ENCODE results near the gene PON3. TPM values are rescaled to one million over a fixed set of nuclear protein-coding genes. Genes with fewer than 3 reads are reported as not detected.
A peak's percentile ranks its signal among the peaks of the same experiment; 100 is the strongest.

Gene PON3
- total RNA-seq, 2 donors from 2014 or later: not detected

DNA sequence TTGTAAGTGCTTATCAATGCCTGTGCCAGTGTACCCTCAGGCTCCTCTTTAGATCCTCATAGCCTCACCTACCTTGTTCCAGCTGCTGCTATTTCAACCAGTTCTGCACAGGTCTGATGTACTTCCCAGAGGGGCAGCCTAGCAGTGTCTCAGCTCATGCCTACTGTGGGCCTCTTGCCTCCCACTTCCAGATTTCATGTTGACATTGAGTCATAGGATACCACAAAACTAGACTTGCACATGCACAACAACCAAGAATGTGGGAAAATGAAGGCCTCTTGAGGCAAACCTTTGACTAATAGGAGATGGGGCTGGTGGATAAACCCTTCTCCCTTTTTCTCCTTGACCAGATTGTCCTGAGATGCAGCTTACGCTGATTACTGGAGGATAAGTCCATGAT is 31.0 kb downstream of the PON3 start:
- H3K36me3 Mint-ChIP-seq (ENCODE audit: low read depth): no peaks in the 10 kb centered on the region
- DNase-seq: no peak
- H3K9me3 ChIP-seq (ENCODE audit: control insufficient read depth, low read length, poor library complexity, severe bottlenecking): no peaks in the 10 kb centered on the region
- H3K27ac Mint-ChIP-seq: no peak overlapping the region
- no peaks in the 10 kb centered on the region for H3K4me1 Mint-ChIP-seq
- no peak for ATAC-seq
- no peak overlapping the region for H3K4me3 Mint-ChIP-seq
- H3K27me3 Mint-ChIP-seq: peaks cover 23% of the 10 kb centered on the region

DNA sequence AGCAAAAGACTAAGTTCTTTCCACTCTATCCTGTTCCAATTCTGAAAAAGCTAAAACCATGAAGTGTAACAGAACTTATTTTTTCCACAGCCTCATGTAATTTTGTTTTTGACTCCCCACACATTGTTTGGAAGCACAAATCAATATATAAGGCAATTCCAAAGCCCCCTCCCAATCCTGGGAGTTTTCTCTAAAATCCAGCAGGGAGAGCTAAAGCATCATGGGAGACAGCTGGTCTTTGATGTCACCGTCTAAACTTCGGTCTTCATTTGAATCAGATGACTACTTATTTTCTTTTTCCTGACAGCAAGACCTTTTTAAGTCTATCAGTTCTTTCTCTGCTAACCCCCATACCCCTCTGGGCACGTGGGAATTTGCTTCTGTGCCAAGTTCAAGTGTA is 38.6 kb downstream of the PON3 start:
- H3K4me1 Mint-ChIP-seq: no peaks in the 10 kb centered on the region
- peaks cover 2% of the 10 kb centered on the region for H3K36me3 Mint-ChIP-seq (ENCODE audit: low read depth)
- no peaks in the 10 kb centered on the region for H3K9me3 ChIP-seq (ENCODE audit: control insufficient read depth, low read length, poor library complexity, severe bottlenecking)
- no peak overlapping the region for H3K27ac Mint-ChIP-seq
- no peak for DNase-seq
- peaks cover 5% of the 10 kb centered on the region for H3K27me3 Mint-ChIP-seq
- H3K4me3 Mint-ChIP-seq: no peak overlapping the region
- ATAC-seq: no peak

DNA sequence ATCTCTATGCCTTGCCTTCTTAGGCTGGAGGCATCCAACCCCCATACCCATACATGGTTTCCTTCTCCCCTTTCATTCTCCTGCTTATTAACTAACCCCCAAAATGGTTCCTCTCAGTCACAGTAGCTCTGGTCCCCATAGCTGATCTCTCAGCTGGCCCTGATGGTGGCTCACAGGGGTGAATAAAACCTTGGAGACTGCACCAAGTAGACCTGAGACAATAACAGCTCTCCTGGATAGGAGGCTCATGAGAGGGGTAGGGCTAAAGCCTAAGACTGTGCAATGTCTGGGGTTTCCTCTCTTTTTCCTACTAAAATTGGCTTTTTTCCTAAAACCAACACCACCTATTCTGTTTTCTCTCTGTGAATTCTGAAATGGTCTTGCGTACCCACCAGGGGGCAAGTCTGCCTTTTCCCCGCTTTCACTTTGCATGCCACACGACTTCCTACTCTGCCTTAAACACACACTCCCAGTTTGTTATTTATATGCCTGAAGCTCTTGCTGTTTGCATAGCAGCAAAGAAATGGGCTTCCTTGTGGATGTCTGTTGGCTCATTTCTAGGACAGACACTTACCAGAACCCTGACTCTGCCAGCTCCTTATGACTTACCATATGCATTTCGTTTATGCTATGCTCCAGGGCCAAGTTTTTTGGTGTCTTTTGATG is 53.4 kb downstream of the PON3 start:
- Mint-ChIP-seq H3K36me3 (ENCODE audit: low read depth) (no peaks in the 10 kb centered on the region), H3K4me1 (no peaks in the 10 kb centered on the region), H3K4me3 (no peak overlapping the region), H3K27ac (no peak overlapping the region), H3K27me3 (peaks cover 10% of the 10 kb centered on the region)
- no peak for DNase-seq
- ATAC-seq: no peak
- no peaks in the 10 kb centered on the region for H3K9me3 ChIP-seq (ENCODE audit: control insufficient read depth, low read length, poor library complexity, severe bottlenecking)

DNA sequence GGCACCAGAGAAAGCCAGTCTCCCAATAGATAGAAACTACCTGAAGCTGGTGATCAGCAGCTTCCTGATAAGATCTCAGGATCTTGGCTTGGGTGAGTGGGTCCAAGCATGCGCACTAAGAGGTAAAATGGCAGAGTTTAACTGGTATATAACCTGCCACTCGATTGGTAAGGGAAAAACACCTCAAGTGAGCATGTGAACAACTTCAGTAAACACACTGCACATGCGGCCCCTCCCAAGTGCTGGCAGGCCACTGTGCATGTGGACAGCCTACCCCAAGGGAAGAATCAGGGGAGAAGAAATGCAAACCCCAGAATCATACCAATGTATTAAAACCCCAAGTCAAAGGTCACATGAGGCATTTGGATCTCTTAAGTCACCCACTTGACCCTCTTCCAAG is 54.1 kb downstream of the PON3 start:
- peaks cover 10% of the 10 kb centered on the region for H3K27me3 Mint-ChIP-seq
- H3K36me3 Mint-ChIP-seq (ENCODE audit: low read depth): no peaks in the 10 kb centered on the region
- DNase-seq (no peak), ATAC-seq (no peak)
- H3K9me3 ChIP-seq (ENCODE audit: control insufficient read depth, low read length, poor library complexity, severe bottlenecking): no peaks in the 10 kb centered on the region
- H3K4me3 Mint-ChIP-seq: no peak overlapping the region
- H3K27ac Mint-ChIP-seq: no peak overlapping the region
- no peaks in the 10 kb centered on the region for H3K4me1 Mint-ChIP-seq

DNA sequence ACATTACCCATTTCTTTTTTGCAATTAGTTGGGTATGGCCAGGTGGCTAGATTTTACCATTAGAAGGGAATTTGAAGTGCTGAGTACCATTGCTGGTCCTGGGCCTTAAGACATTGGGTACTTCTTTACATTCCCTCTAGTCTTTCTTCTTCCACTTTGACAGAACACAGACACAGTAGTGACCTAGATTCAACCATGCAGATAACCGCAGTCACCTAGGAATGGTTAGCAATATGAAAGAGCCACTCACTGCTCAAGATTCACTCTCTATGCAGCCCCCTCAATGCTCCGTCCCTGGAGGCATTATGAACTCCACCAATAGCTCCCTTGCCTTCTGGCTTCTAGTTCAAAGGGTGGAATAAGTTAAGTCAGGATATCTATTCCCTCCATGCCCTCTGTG is 55.7 kb downstream of the PON3 start:
- no peaks in the 10 kb centered on the region for H3K4me1 Mint-ChIP-seq
- ATAC-seq (no peak), DNase-seq (no peak)
- no peaks in the 10 kb centered on the region for H3K9me3 ChIP-seq (ENCODE audit: control insufficient read depth, low read length, poor library complexity, severe bottlenecking)
- H3K27ac Mint-ChIP-seq: no peak overlapping the region
- H3K4me3 Mint-ChIP-seq: no peak overlapping the region
- peaks cover 10% of the 10 kb centered on the region for H3K27me3 Mint-ChIP-seq
- no peaks in the 10 kb centered on the region for H3K36me3 Mint-ChIP-seq (ENCODE audit: low read depth)

DNA sequence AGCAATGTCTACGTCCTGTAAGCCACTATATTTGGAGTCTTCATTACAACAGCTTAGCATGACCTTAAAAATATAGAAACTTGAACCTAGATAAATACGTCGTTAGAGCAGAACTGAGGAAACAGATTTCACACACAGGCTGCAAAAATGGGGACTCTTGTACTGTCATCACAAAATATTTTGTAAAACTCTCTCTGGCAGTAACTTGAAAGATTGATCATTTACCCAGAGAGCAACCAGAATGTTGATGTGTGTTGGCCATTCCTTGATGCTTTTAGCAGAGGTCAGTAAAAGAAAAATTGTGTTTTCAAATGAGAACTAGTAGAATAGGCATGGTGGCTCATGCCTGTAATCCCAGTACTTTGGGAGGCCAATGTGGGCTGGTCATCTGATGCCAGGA is 57.3 kb downstream of the PON3 start:
- H3K27me3 Mint-ChIP-seq: peaks cover 10% of the 10 kb centered on the region
- DNase-seq (no peak), ATAC-seq (no peak)
- H3K27ac Mint-ChIP-seq: no peak overlapping the region
- H3K4me3 Mint-ChIP-seq: no peak overlapping the region
- no peaks in the 10 kb centered on the region for H3K9me3 ChIP-seq (ENCODE audit: control insufficient read depth, low read length, poor library complexity, severe bottlenecking)
- peaks cover 2% of the 10 kb centered on the region for H3K4me1 Mint-ChIP-seq
- H3K36me3 Mint-ChIP-seq (ENCODE audit: low read depth): no peaks in the 10 kb centered on the region

DNA sequence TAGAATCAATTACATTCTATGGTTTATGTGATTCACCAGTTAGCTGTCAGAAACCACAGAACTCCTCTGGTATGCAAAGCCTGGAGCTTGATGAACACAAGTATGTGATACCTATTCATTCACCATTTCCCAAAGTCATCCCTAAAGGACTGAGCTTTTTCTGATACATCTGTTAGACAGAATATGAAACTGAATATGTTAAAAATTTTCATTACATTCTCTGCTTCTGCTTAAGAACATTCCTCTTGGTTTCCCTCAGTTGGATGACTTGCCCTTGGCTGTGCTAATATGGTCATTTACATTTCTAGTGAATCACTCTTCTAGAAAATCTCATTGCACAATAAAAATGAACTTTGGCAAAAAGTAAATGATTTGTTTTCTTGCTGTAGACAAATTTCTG is 61.1 kb downstream of the PON3 start:
- Mint-ChIP-seq H3K36me3 (ENCODE audit: low read depth) (peaks cover 2% of the 10 kb centered on the region), H3K27me3 (no peaks in the 10 kb centered on the region), H3K4me3 (no peak overlapping the region), H3K27ac (no peak overlapping the region), H3K4me1 (peaks cover 10% of the 10 kb centered on the region)
- no peak for ATAC-seq
- no peaks in the 10 kb centered on the region for H3K9me3 ChIP-seq (ENCODE audit: control insufficient read depth, low read length, poor library complexity, severe bottlenecking)
- no peak for DNase-seq

DNA sequence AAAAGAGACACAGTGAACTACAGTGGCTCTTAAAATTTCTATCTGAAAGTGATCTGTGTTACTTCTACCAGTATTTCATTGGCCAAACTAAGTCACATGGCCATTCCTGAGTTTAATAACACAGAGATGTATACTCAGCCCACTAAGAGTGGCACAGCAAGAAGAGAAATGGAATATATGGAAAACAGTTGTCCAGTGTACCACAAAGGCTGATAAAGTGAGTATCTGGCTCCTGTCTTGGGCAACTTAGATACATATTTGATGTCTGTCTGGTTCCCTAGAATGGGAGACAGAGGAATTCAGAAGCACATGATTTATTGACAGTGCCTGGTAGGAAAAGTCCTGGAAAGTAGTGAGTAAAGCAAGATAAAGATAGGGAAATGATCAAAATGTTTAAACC is 61.7 kb downstream of the PON3 start:
- Mint-ChIP-seq H3K27ac (no peak overlapping the region), H3K4me3 (no peak overlapping the region), H3K27me3 (peaks cover under 1% of the 10 kb centered on the region), H3K4me1 (peaks cover 12% of the 10 kb centered on the region), H3K36me3 (ENCODE audit: low read depth) (peaks cover 2% of the 10 kb centered on the region)
- no peak for ATAC-seq
- no peak for DNase-seq
- H3K9me3 ChIP-seq (ENCODE audit: control insufficient read depth, low read length, poor library complexity, severe bottlenecking): no peaks in the 10 kb centered on the region

DNA sequence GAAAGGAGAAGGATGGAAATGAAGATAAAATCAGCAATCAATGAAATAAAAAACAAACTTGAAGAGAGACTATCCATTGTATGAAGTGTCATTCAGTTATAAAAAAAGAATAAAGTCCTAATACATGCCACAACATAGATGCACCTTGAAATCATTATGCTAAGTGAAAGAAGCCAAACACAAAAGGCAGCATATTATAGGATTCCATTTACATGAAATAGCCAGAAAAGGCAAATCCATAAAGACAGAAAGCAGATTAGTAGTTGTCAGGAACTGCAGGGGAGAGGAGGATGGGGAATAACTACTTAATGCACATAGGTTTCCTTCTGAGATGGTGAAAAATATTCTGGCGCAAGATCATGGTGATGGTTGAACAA is 65.2 kb downstream of the PON3 start:
- no peak for DNase-seq
- H3K9me3 ChIP-seq (ENCODE audit: control insufficient read depth, low read length, poor library complexity, severe bottlenecking): no peaks in the 10 kb centered on the region
- Mint-ChIP-seq H3K36me3 (ENCODE audit: low read depth) (peaks cover 4% of the 10 kb centered on the region), H3K4me3 (peak overlapping the region; percentile 91), H3K27me3 (peaks cover 5% of the 10 kb centered on the region), H3K27ac (peak overlapping the region; percentile 84), H3K4me1 (peaks cover 12% of the 10 kb centered on the region)
- no peak for ATAC-seq

DNA sequence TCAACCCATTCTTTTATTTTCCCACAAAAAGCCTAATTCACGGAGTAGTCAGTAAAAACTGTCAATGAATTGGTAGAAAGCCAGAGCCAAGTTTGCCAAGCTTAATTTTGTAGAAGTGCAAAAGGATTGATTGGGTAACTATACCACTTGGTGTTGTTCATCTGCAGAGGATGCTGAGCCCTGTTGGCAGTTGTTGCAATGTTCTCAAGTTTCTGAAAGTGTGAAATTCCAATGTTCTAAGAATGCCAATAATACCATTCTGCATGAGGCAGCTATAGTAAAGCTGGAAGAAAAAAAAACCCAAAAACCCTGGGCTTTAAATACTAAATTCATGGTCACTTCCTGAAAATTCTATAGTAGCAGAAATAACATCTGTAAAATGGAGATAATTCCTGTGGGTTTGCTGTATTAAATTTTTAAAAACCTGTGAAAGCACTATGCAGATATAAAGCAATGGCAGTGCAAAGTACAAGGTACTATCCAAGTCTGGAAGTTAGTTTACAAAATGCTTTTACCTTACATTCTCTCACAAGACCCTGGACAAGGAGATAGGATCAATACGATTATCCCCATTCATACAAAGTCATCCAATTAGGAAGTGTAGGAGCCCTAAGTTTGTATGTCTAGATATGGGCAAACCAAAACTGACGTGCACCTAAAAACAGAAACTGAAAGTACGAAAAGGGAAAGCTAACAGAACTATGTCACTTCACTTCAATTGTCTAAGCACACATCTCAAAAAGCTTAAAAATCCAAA is 65.8 kb downstream of the PON3 start:
- H3K4me3 Mint-ChIP-seq: peak overlapping the region; percentile 91
- peaks cover 12% of the 10 kb centered on the region for H3K4me1 Mint-ChIP-seq
- H3K9me3 ChIP-seq (ENCODE audit: control insufficient read depth, low read length, poor library complexity, severe bottlenecking): no peaks in the 10 kb centered on the region
- H3K27ac Mint-ChIP-seq: peak overlapping the region; percentile 84
- H3K36me3 Mint-ChIP-seq (ENCODE audit: low read depth): peaks cover 4% of the 10 kb centered on the region
- DNase-seq (no peak), ATAC-seq (peak; percentile 58)
- H3K27me3 Mint-ChIP-seq: peaks cover 8% of the 10 kb centered on the region

DNA sequence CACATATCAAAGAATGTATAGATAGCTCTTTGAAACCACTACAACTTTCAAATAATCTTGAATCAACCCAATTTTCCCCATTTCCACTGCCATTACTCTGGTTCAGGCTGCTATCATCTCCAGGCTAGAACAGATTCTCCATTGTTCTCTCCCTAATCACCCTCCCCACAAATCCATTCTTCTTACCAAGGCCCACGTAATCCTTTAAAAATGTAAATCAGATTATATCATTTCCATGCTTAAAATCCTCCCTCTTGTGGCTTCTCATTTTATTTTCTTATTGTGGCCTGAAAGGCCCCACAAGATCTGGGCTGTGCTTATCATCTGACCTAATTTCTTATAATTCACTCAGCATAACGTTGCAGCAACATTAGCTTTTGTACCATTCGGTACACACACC is 68.8 kb downstream of the PON3 start:
- H3K4me1 Mint-ChIP-seq: peaks cover 14% of the 10 kb centered on the region
- H3K27ac Mint-ChIP-seq: no peak overlapping the region
- DNase-seq (no peak), ATAC-seq (no peak)
- no peak overlapping the region for H3K4me3 Mint-ChIP-seq
- no peaks in the 10 kb centered on the region for H3K9me3 ChIP-seq (ENCODE audit: control insufficient read depth, low read length, poor library complexity, severe bottlenecking)
- H3K27me3 Mint-ChIP-seq: peaks cover 14% of the 10 kb centered on the region
- H3K36me3 Mint-ChIP-seq (ENCODE audit: low read depth): peaks cover 4% of the 10 kb centered on the region

DNA sequence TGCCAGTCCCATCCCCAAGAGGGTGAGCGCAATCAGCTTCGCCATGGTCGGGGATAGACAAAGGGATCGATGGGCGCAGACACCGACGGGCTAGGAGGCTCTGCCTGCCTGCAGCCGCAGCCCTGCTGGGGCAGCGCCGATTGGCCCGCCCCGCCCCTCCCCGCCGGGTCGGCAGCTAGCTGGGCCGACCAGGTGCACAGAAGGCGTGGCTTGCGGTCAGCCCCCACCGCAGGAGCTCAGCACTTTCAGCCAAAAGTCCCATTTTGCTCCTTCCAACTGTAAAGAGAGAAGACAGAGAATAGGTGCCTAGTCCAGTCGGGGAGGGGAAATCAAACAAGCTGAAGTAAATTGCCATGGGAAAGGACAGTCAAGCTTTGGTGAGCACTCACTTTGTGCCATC is 71.7 kb downstream of the PON3 start, which contains the start of gene PON1:
Gene PON1, minus strand, starts transcription at position 102 of the 400 bp plus-strand sequence. Its CDS starts 57 bp downstream, at position 45.
- peaks cover 13% of the 10 kb centered on the region for H3K27me3 Mint-ChIP-seq
- H3K9me3 ChIP-seq (ENCODE audit: control insufficient read depth, low read length, poor library complexity, severe bottlenecking): no peaks in the 10 kb centered on the region
- ATAC-seq (peak; percentile 93), DNase-seq (peak in 2 of 3 donors; percentile 28 to 39)
- H3K36me3 Mint-ChIP-seq (ENCODE audit: low read depth): peaks cover 2% of the 10 kb centered on the region
- no peak within 1 kb of the TSS for H3K27ac Mint-ChIP-seq
- peaks cover 3% of the 10 kb centered on the region for H3K4me1 Mint-ChIP-seq
- peak within 1 kb of the TSS; percentile 47 for H3K4me3 Mint-ChIP-seq

DNA sequence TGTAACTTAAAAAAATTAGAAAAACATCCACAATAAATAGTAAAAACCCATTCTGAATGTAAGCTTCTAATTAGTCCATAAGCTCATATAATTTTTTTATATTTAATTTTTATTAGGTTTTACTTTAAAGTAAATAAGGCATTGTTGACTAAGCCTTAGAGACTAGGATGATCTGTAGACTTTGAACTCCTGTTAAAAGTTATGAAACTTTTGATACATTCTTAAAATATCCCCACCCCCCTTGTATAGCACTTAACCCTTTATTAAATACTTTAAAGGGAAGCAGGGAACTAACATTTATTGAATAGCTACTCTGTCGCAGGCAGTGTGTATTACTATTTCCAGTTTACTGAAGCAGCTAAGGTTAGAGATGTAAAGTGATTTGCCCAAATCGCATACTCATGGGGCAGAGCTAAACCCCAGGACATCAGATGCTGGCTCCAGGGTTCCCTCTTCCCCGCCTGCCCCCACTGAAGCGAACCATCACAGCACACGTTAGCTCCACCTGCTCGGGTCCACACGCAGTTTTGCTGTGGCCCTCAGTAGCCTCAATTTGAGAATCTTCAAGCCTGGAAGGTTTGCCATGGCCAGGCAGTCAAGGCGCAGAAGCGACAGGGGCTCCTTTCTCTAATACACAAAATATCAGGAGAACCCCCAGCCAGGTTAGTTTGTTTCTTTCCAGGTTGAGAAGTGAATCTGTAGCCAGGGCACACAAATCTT is 72.6 kb downstream of the PON3 start:
- H3K9me3 ChIP-seq (ENCODE audit: control insufficient read depth, low read length, poor library complexity, severe bottlenecking): no peaks in the 10 kb centered on the region
- peaks cover 9% of the 10 kb centered on the region for H3K27me3 Mint-ChIP-seq
- DNase-seq: no peak
- peaks cover 3% of the 10 kb centered on the region for H3K4me1 Mint-ChIP-seq
- no peak overlapping the region for H3K4me3 Mint-ChIP-seq
- peak overlapping the region; percentile 14 for H3K27ac Mint-ChIP-seq
- no peak for ATAC-seq
- H3K36me3 Mint-ChIP-seq (ENCODE audit: low read depth): peaks cover 2% of the 10 kb centered on the region
